Stimulated activated CD8-positive, alpha-beta memory T cell treated with anti-CD3 and anti-CD28 coated beads, Interleukin-4, amount 100 ng/mL, for 48 hours (primary cell): ENCODE data around the gene UGT1A7.
"Not testable (repeated sequence)": the region's sequence is repeated elsewhere in the genome, so short reads cannot be mapped to it uniquely, and the experiment has no call there.

Experiments used
- DNase-seq: peaks from one replicate; pipeline ENCODE4 v3.0.0-alpha.2; 2020

Gene UGT1A7

GRCh38 chr2:233718552-233718951 is 36.9 kb downstream of the UGT1A7 start, which contains the start of gene UGT1A4:
Gene UGT1A4 (plus strand): TSS chr2:233718736. CDS start chr2:233718821, 85 bp downstream.
- no peak for DNase-seq

DNA sequence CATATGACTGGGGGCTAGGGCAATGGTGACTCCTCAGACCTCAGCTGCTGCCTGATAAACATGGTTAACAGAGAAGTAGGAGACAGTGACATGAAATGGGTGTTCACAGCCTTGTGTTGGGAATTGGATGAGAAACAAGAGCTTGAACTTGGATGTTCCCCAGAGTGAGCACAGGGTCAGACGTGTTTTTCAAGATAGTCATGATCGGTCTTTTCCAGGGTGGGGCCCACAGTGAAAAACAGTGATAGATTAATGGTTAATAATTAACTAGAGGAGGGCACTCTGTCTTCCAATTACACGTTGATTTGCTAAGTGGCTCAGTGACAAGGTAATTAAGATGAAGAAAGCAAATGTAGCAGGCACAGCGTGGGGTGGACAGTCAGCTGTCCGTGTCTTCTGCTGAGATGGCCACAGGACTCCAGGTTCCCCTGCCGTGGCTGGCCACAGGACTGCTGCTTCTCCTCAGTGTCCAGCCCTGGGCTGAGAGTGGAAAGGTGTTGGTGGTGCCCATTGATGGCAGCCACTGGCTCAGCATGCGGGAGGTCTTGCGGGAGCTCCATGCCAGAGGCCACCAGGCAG is 47.1 kb downstream of the UGT1A7 start, which contains the start of gene UGT1A3:
Gene UGT1A3 (plus strand): TSS at position 320 of the 579 bp plus-strand sequence. CDS start 85 bp downstream, at position 405.
- DNase-seq = no peak

- not testable (repeated sequence) for DNase-seq
Measured at GRCh38 chr2:233736868-233737653, 55.4 kb downstream of the UGT1A7 start.

- no peak for DNase-seq
Measured at GRCh38 chr2:233740870-233741269, 59.2 kb downstream of the UGT1A7 start.

- no peak for DNase-seq
Measured at GRCh38 chr2:233743464-233744259, 62.0 kb downstream of the UGT1A7 start.

GRCh38 chr2:233745073-233745755 is 63.5 kb downstream of the UGT1A7 start:
- no peak for DNase-seq

DNA sequence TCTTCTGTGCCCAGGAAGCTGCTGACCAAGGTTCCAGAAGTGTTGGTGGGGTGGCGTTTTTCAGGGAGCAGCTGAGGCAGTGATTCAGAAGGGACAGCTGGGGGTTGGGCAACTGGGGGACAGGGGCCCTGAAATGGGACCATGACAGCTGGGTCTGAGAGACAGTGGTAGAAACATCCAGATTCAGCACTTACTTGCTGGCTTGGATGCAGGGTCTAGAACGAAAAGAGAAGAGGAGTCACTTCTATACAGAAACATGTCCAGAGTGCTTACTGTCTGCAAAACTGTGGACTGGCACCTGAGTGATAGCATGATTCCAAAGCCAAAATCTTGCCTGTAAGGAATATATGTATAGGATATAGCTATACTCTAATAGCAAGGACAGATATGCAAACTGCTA is 64.1 kb downstream of the UGT1A7 start:
- DNase-seq = not testable (repeated sequence)

DNA sequence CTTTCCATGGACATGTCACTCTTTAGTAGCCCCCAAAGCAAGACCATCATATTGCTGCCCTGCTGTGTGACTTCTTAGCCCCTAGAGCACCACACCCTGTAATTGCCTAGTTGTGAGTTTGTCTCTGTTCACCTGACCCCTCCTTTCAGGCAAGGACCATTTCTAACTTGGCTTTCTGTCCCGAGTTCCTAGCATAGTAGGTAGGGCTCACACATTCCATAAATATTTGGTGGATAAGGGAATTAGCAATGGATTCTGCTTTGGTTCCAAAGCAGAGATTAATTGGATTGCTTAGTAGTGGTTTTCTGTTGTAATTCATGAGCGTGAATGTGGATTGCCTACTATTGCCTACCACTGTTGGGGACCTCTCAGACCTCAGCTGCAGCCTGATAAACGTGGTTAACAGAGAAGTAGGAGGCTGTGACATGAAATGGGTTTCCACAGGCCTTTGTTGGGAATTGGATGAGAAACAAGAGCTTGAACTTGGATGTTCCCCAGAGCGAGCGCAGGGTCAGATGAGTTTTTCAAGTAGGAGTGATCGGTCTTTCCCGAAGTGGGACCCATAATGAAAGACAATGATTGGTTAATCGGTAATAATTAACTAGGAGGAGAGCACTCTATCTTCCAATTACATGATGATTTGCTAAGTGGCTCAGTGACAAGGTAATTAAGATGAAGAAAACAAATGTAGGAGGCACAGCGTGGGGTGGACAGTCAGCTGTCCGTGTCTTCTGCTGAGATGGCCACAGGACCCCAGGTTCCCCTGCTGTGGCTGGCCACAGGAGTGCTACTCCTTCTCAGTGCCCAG is 65.0 kb downstream of the UGT1A7 start:
- no peak for DNase-seq

DNA sequence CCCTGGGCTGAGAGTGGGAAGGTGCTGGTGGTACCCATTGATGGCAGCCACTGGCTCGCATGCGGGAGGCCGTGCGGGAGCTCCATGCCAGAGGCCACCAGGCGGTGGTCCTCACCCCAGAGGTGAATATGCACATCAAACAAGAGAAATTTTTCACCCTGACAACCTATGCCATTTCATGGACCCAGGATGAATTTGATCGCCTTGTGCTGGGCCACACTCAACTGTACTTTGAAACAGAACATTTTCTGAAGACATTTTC is 65.5 kb downstream of the UGT1A7 start:
- DNase-seq = no peak

GRCh38 chr2:233750689-233751088 is 69.0 kb downstream of the UGT1A7 start:
- not testable (repeated sequence) for DNase-seq

DNA sequence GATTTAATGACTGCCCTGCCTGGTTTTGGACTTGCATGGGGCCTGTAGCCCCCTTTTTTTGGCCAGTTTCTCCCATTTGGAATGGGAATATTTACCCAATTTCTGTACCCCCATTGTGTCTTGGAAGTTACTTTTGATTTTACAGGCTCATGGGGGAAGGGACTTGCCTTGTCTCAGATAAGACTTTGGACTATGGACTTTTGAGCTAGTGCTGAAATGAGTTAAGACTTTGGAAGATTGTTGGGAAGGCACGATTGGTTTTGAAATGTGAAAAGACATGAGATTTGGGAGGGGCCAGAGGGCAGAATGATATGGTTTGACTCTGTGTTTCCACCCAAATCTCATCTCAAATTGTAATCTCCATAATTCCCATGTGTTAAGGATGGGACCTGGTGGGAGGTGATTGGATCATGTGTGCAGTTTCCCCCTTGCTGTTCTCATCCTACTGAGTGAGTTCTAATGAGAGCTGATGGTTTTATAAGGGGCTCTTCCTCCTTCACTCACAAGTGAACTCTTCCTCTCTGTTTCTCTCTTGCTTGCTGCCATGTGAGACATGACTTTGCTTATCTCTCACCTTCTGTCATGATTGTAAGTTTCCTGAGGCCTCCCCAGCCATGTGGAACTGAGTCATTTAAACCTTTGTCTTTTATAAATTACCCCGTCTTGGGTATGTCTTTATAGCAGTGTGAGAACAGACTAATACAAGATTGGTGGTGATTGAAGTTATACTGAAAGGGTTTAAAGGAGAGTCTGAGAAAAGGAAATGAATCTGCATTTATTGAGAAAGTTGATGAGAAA is 69.7 kb downstream of the UGT1A7 start:
- DNase-seq = not testable (repeated sequence)

DNA sequence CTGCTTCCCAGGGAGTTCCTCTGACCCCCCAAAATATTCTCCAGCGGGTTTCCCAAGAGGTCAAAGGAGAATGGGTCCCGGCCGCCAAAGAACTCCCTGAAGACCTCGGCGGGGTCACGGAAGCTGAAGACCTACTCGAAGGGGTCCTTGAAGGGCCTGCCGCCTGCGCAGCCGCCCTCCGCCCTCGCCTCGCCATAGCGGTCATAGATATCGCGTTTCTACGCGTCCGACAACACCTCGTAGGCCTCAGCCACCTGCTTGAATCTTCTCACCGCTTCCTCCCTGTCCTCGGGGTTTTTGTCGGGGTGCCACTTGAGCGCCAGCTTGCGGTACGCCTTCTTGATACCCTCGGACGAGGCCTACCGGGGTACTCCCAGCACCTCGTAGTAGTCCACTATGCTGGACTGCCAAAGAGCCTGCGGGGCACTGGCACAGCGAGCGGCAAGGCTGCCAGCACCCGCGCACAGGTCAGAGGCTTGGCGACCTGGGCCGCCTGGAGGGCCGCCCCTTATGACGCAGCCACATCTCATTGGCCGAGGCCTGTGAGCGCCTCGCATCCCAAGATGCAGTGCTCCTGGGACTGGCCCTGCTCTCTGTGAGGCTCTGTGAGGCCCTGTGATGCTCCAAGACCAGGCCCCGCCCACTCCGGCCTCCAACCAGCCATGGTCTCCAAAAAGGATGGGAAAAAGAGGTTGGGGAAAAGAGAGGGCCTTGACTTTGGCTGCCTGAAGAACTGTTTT is 73.3 kb downstream of the UGT1A7 start:
- DNase-seq = no peak

DNA sequence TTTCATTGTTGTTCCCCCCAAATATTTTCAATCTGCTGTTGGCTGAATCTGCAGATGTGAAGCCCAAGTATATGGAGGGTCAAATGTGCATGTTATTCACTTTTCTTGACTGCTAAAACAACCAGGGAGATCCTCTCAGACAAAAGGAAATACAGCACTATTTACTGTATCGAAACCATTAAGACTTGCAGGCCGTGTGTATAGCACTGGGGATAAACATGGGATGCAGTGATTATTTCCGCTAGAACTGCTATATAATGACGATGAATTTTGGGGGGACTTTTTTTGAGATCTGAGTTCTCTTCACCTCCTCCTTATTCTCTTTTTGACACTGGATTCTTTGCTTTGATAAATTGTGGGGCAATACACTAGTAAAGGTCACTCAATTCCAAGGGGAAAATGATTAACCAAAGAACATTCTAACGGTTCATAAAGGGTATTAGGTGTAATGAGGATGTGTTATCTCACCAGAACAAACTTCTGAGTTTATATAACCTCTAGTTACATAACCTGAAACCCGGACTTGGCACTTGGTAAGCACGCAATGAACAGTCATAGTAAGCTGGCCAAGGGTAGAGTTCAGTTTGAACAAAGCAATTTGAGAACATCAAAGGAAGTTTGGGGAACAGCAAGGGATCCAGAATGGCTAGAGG is 74.9 kb downstream of the UGT1A7 start:
- no peak for DNase-seq

- DNase-seq = no peak
Measured at GRCh38 chr2:233758141-233758540, 76.4 kb downstream of the UGT1A7 start.

GRCh38 chr2:233758849-233759248 is 77.1 kb downstream of the UGT1A7 start:
- no peak for DNase-seq

- DNase-seq = no peak
Measured at GRCh38 chr2:233760043-233760442, 78.3 kb downstream of the UGT1A7 start, which contains the start of gene UGT1A1. Gene UGT1A1 (plus strand): TSS chr2:233760270. CDS start chr2:233760288, 18 bp downstream.

- DNase-seq = no peak
Measured at GRCh38 chr2:233761040-233761769, 79.5 kb downstream of the UGT1A7 start.

DNA sequence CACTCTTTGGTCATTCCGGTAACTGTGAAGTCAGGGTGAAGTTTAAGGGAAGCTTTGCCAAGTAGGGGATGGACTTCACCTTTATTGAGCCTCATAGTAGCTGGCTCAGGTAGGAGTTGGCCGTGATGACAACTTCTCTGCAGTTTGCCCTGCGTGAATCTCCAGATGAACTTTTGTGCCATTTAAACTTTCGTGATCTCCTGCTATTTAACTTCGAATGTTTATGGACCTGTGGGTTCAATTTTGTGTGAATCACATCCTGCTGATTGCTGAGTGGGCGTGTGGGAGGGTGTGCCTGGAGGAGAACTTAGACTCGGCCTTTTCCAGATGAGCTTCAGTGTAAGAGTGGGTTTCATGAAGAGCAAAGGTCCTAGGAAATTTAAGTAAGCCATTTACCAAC is 82.6 kb downstream of the UGT1A7 start:
- no peak for DNase-seq

- DNase-seq = no peak
Measured at GRCh38 chr2:233764761-233765160, 83.1 kb downstream of the UGT1A7 start.
